ENCODE data around the gene CPED1. TPM values are rescaled to one million over a fixed set of nuclear protein-coding genes. Genes with fewer than 3 reads are reported as not detected.
"Not testable (repeated sequence)": the region's sequence is repeated elsewhere in the genome, so short reads cannot be mapped to it uniquely, and the experiment has no call there.

Gene CPED1
- total and polyA plus RNA-seq, 2 experiments from 2014 or later, result 0.17 to 0.47 TPM

DNA sequence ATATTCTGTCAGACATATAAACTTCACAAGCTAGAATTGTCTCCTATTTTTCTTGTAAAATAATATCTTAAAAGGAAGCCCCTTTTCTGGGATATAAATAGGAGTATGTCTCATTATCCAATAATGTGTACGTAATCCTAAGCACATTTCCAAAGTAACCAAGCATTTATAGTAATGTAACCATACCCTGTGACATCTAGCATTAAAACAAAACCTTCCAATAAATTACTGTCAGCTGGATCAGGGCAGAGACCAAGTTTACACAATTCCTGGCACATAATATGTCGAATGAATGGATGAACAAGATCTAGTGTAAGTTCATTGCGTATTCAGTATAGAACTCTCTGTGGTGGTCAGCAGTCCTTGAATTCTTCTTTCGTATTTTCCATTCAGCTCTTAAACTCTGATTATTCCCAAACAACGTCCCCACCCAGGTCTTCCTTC lies 14.3 kb downstream of the CPED1 start:
- Histone ChIP-seq H2AFZ (no peak overlapping the region), H3F3A (replicated peaks; ENCODE audit: low read depth) (no peaks in the 10 kb centered on the region), H4K20me1 (replicated peaks; ENCODE audit: insufficient read depth) (no peaks in the 10 kb centered on the region), H3K36me3 (ENCODE audit: insufficient read depth) (no peaks in the 10 kb centered on the region), H3K4me1 (ENCODE audit: insufficient read depth) (peaks cover 3% of the 10 kb centered on the region; the same call in 1 of the 2 replicates), H3K9me2 (ENCODE audit: insufficient read depth) (no peaks in the 10 kb centered on the region), H3K4me3 (no peak overlapping the region), H3K27me3 (ENCODE audit: insufficient read depth) (no peaks in the 10 kb centered on the region), H3K79me2 (replicated peaks; ENCODE audit: insufficient read depth) (no peaks in the 10 kb centered on the region), H3K27ac (ENCODE audit: low read depth) (no peak overlapping the region), H3K4me2 (no peak overlapping the region)
- Mint-ChIP-seq H3K9me3 (no peaks in the 10 kb centered on the region; the same call in 2 of the 3 replicates), H3K36me3 (ENCODE audit: low read depth) (no peaks in the 10 kb centered on the region), H3K27me3 (ENCODE audit: insufficient read depth, low read depth, poor library complexity) (no peaks in the 10 kb centered on the region), H3K4me1 (peaks cover 17% of the 10 kb centered on the region), H3K4me3 (no peak overlapping the region), H3K27ac (no peak overlapping the region)
- TF ChIP-seq STAT1 (IDR thresholded peaks at IDR 0.05; ENCODE audit: unreplicated experiment) (no peak), EZH2 (IDR thresholded peaks at IDR 0.05; ENCODE audit: low read depth, unreplicated experiment) (no peak)
- no peak for DNase-seq (ENCODE audit: low spot score)
- ATAC-seq, result no peak

DNA sequence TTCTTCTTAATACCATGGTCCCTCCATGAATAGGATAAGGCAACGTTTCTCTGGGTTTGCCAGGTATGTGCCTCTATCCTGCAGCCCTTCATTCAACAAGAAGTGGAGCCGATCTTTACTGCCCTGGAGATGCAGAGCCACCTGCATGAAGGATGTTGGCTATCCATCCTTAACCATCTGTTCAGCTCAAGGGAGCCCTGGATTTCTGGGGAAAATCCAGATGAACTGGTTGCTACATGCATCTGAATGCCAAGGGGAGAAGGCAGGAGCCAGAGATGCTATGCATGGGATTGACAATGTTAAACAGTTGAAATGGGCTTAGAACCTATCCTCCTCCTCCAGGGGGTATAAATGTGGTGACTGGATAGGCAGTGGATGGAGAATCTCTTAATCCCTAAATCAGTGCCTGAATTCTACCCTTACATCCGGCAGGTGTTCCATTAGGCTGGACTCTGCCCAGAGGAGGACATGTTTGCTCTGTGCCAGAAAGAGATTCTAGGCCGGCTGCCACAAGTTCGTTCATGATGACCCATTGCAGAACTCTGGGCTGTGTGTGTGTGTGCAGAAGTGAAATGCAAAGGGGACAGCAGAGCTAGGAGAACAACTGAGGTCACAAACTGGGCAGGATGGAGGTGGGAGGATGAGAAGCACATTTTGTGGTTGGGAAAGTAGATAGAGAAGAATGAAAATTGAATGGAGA lies 15.6 kb downstream of the CPED1 start:
- Mint-ChIP-seq H3K27me3 (ENCODE audit: insufficient read depth, low read depth, poor library complexity) (peaks cover 2% of the 10 kb centered on the region), H3K4me3 (no peak overlapping the region), H3K36me3 (ENCODE audit: low read depth) (no peaks in the 10 kb centered on the region), H3K4me1 (peaks cover 17% of the 10 kb centered on the region), H3K27ac (no peak overlapping the region), H3K9me3 (no peaks in the 10 kb centered on the region; the same call in 2 of the 3 replicates)
- H3K27ac ChIP-seq (ENCODE audit: low read depth), result no peak overlapping the region
- H3K79me2 ChIP-seq (replicated peaks; ENCODE audit: insufficient read depth), result no peaks in the 10 kb centered on the region
- H3K27me3 ChIP-seq (ENCODE audit: insufficient read depth), result no peaks in the 10 kb centered on the region
- H3K36me3 ChIP-seq (ENCODE audit: insufficient read depth), result no peaks in the 10 kb centered on the region
- no peak overlapping the region for H3K4me3 ChIP-seq
- ATAC-seq, result no peak
- DNase-seq (ENCODE audit: low spot score), result no peak
- H3K4me2 ChIP-seq, result no peak overlapping the region
- no peaks in the 10 kb centered on the region for H3K9me2 ChIP-seq (ENCODE audit: insufficient read depth)
- peaks cover 3% of the 10 kb centered on the region; the same call in 1 of the 2 replicates for H3K4me1 ChIP-seq (ENCODE audit: insufficient read depth)
- TF ChIP-seq CREB1 (CRISPR knock-in tag; IDR thresholded peaks at IDR 0.05; ENCODE audit: low read depth) (no peak), ZNF114 (CRISPR knock-in tag; IDR thresholded peaks at IDR 0.05) (no peak)
- no peaks in the 10 kb centered on the region for H4K20me1 ChIP-seq (replicated peaks; ENCODE audit: insufficient read depth)
- H2AFZ ChIP-seq, result no peak overlapping the region
- no peaks in the 10 kb centered on the region for H3F3A ChIP-seq (replicated peaks; ENCODE audit: low read depth)

DNA sequence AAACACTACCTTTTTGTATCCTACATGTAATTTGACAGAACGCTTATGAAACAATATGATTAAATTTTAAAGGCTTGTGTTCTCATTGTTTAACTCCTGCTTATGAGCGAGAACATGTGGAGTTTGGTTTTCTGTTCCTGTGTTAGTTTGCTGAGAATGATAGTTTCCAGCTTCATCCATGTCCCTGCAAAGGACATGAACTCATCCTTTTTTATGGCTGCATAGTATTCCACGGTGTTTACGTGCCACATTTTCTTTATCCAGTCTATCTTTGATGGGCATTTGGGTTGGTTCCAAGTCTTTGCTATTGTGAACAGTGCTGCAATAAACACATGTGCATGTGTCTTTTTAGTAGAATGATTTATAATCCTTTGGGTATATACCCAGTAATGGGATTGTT lies 16.5 kb downstream of the CPED1 start:
- not testable (repeated sequence) for H3K27me3 ChIP-seq (ENCODE audit: insufficient read depth); DNase-seq (ENCODE audit: low spot score); H2AFZ ChIP-seq; H3F3A ChIP-seq (replicated peaks; ENCODE audit: low read depth); H3K9me2 ChIP-seq (ENCODE audit: insufficient read depth); H3K36me3 ChIP-seq (ENCODE audit: insufficient read depth); H3K4me2 ChIP-seq; H3K4me3 ChIP-seq; H3K79me2 ChIP-seq (replicated peaks; ENCODE audit: insufficient read depth); H3K27ac Mint-ChIP-seq; H3K36me3 Mint-ChIP-seq (ENCODE audit: low read depth); H3K4me3 Mint-ChIP-seq; ATAC-seq; H4K20me1 ChIP-seq (replicated peaks; ENCODE audit: insufficient read depth); H3K27ac ChIP-seq (ENCODE audit: low read depth); H3K9me3 Mint-ChIP-seq; H3K4me1 ChIP-seq (ENCODE audit: insufficient read depth); H3K27me3 Mint-ChIP-seq (ENCODE audit: insufficient read depth, low read depth, poor library complexity)
- H3K4me1 Mint-ChIP-seq, result peaks cover 14% of the 10 kb centered on the region

Measured in GM23338 (cell line).